HUDEP-2 (cell line): Measurements from ENCODE around the gene LCE1E.

Source experiments
- DNase-seq, 76 experiments: peaks; one replicate each; lab custom pipeline; 2025; ENCODE audit not compliant: unreplicated experiment in 76 of 76; lab: John Stamatoyannopoulos, UW

LCE1E gene

GRCh38 chr1:152777510-152778137 is 8.4 kb upstream of the LCE1E start:
- peak in 18 of 76 experiments; percentile 2 to 20 (median 6) for DNase-seq

DNA sequence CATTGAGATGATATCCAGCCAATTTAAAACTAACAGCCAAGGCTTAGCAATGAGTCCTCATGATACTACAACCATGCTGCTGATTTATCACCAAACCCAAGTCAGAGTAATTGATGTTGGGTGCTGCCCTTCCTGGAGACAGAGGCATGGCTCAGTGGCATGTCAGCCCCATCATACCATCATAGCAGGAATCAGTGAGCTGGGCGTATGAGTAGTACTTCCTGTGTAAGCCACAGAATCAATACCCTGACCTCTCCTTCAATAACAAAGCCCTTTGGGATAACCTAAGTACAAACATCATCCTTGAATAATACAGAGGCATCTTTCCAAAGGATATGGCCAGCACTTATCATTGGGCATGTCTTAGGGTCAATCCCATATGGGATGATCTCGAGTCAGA is 3.0 kb upstream of the LCE1E start:
- DNase-seq, result no peak

DNA sequence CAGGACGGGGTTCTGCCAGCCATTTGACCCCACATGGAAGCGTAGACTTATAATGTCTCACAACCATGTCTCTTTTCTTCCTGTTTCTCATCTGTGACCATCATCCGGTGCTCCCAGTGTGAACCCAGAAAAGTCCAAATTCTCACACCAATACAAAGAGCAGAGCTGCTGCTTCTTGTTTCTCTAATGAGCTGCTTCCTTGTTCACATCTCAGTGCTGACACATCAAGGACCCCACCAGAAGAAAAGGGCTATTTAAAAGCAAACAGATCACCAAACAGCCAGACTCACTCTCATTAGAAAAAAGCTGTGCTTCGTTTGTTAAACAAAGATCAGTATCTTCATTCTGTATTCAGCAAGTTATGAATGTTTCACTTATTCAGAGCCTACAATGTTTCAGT is 9.6 kb downstream of the LCE1E start:
- no peak for DNase-seq

DNA sequence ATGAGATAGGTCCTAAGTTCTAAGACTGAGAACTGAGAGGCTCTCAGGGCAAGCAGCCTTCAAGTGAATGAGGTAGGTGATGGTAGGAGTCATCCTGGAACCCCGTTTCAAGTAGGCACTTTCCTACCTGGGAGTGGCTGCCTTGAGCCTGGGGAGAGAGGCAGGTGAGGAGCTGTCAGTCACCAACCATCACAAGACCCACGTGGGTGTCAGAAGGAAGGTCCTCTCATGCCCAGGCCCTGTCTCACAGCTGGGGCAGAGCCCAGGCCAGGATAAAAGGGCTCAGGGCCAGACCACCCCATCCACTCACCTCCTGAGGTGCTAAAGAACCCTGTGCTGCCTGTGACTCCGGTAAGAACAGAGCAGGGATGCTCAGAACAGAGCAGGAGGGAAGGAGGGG is 10.4 kb downstream of the LCE1E start, which contains the start of gene LCE1D:
Gene LCE1D, plus strand, starts transcription at position 301 of the 400 bp plus-strand sequence. CDS start 1,074 bp downstream, outside the sequence.
- DNase-seq, result no peak

DNA sequence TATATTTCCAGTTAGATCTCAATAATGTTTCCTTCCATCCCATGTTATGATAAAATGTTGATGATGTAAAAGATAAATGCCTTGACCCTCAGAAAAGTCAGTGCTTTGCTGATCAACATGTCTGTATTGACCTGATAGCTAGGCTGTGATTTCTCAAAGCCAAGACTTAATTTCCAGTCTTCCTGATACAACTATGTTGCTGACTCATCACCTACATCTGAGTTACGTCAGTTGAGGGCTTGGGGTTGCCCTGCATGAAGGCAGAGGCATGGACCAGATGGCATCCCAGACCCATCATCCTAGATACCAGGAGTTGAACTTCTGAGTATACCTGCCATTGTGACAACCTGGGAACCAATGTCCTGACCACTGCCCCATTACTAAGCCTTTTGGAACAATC is 15.3 kb downstream of the LCE1E start:
- no peak for DNase-seq

- DNase-seq, result no peak
Observed at GRCh38 chr1:152806576-152806975, 20.5 kb downstream of the LCE1E start, which contains the start of gene LCE1C. Gene LCE1C (minus strand): TSS chr1:152806651. CDS start chr1:152805478, 1,173 bp downstream.

GRCh38 chr1:152811050-152811449 is 25.0 kb downstream of the LCE1E start:
- DNase-seq, result no peak

GRCh38 chr1:152811671-152812070 is 25.6 kb downstream of the LCE1E start, which contains the start of gene LCE1B:
Gene LCE1B (plus strand): TSS chr1:152811971. CDS start chr1:152812447, 476 bp downstream.
- DNase-seq, result no peak

- no peak for DNase-seq
Observed at GRCh38 chr1:152817309-152817708, 31.3 kb downstream of the LCE1E start.

DNA sequence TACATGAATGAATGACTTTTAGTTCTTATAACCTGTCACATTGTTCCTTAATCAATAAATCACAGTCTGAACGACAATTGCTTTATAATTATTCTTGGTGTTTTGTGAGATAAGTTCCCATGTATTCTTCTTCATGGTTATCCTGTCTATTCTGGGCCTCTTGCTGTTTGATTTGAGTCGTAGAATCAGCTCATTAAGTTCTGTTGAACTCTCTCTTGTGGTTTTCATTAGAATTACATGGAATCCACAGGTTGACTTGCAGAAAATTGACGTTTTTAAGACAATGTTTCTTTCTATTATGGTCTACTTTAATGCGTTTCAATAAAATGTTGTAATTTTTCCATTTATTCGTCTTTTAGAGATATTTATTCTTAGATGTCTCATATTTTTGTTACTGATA is 37.2 kb downstream of the LCE1E start:
- DNase-seq, result no peak

GRCh38 chr1:152824964-152825363 is 38.9 kb downstream of the LCE1E start:
- no peak for DNase-seq

- DNase-seq, result no peak
Observed at GRCh38 chr1:152827173-152827572, 41.1 kb downstream of the LCE1E start, which contains the start of gene LCE1A. Gene LCE1A (plus strand): TSS chr1:152827473. CDS start chr1:152827473, 0 bp downstream.

GRCh38 chr1:152836870-152837269 is 50.8 kb downstream of the LCE1E start:
- DNase-seq, result no peak
